NCI-H345 treated with DMSO at 0.1 percent for 48 hours (cell line): ENCODE measurements around the gene STOML3.

Source experiments
- DNase-seq: peaks from one replicate; lab custom pipeline; 2025; ENCODE audit not compliant: unreplicated experiment; lab: John Stamatoyannopoulos, UW

STOML3 gene

DNA sequence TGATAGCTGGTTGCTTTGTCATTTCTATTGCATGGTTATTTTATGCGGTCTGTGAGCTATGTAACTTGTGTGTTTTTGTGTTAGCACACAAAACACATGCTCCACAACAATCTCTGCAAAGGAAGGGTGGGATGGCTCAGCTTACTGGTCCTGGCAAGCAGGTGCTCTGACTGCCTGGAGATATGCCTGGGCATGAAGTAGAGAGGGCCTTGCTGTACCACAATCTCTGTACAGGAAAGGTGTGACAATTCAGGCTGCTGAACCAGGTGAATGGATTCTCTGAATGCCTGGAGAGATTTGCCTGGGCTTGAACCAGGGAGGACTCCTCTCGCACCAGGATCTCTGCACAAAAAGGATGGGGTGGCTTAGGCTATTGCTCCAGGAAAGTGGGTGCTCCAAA lies 69.5 kb downstream of the STOML3 start:
- DNase-seq = no peak
